NCI-H446 (cell line): ENCODE measurements around the gene GMPPA.
A peak's percentile ranks its signal among the peaks of the same experiment; 100 is the strongest.

ENCODE experiments used
- DNase-seq, 2 experiments: peaks; one replicate each; lab custom pipeline; 2025; lab: John Stamatoyannopoulos, UW

The GMPPA gene

GRCh38 chr2:219498280-219499057, at the start of gene GMPPA:
GMPPA (plus strand) TSS chr2:219498891; CDS start chr2:219499976, 1,085 bp downstream.
- peak; percentile 93 to 97 for DNase-seq

- DNase-seq = no peak
Measured at GRCh38 chr2:219449609-219450008, 49.1 kb upstream of the GMPPA start.

- peak in 1 of 2 experiments; percentile 80 for DNase-seq
Measured at GRCh38 chr2:219451661-219452360, 46.9 kb upstream of the GMPPA start.

GRCh38 chr2:219452361-219453317, 46.1 kb upstream of the GMPPA start:
- peak; percentile 93 to 98 for DNase-seq

GRCh38 chr2:219453671-219454590, 44.8 kb upstream of the GMPPA start:
- DNase-seq = peak; percentile 80 to 96

- no peak for DNase-seq
Measured at GRCh38 chr2:219455581-219455980, 43.1 kb upstream of the GMPPA start.

- no peak for DNase-seq
Measured at GRCh38 chr2:219457784-219458369, 40.8 kb upstream of the GMPPA start.

- DNase-seq = no peak
Measured at GRCh38 chr2:219458996-219459395, 39.7 kb upstream of the GMPPA start.

GRCh38 chr2:219459460-219460311, 39.0 kb upstream of the GMPPA start:
- peak in 1 of 2 experiments; percentile 55 for DNase-seq

GRCh38 chr2:219460424-219460926, 38.2 kb upstream of the GMPPA start:
- peak in 1 of 2 experiments; percentile 66 for DNase-seq

- DNase-seq = peak in 1 of 2 experiments; percentile 41
Measured at GRCh38 chr2:219461047-219461514, 37.6 kb upstream of the GMPPA start.

- DNase-seq = no peak
Measured at GRCh38 chr2:219461669-219462068, 37.0 kb upstream of the GMPPA start.

GRCh38 chr2:219462349-219462748, 36.3 kb upstream of the GMPPA start:
- no peak for DNase-seq

- no peak for DNase-seq
Measured at GRCh38 chr2:219464286-219465032, 34.2 kb upstream of the GMPPA start.

GRCh38 chr2:219465659-219466561, 32.8 kb upstream of the GMPPA start:
- no peak for DNase-seq

- DNase-seq = no peak
Measured at GRCh38 chr2:219466816-219467735, 31.6 kb upstream of the GMPPA start.

GRCh38 chr2:219467736-219468075, 31.0 kb upstream of the GMPPA start:
- no peak for DNase-seq
